Measurements from ENCODE around the gene NADK.

NADK gene

GRCh38 chr1:1783320-1783719 is 5.0 kb upstream of the NADK start:
- no peaks in the 10 kb centered on the region for H3K9me3 ChIP-seq (ENCODE audit: control insufficient read depth, low read length)
- H3K36me3 ChIP-seq (ENCODE audit: control insufficient read depth, insufficient read depth, low read length), result peaks cover 17% of the 10 kb centered on the region
- no peaks in the 10 kb centered on the region for H3K27me3 ChIP-seq (ENCODE audit: control insufficient read depth, insufficient read depth, low read length)
- H3K4me3 ChIP-seq (ENCODE audit: low read length), result no peak overlapping the region
- peaks cover 49% of the 10 kb centered on the region for H3K4me1 ChIP-seq (ENCODE audit: control insufficient read depth, insufficient read depth, low read length)
- H3K9ac ChIP-seq (ENCODE audit: low read length), result peak overlapping the region; percentile 57

GRCh38 chr1:1782399-1783221 is 4.3 kb upstream of the NADK start:
- Histone ChIP-seq H3K4me1 (ENCODE audit: control insufficient read depth, insufficient read depth, low read length) (peaks cover 49% of the 10 kb centered on the region), H3K9ac (ENCODE audit: low read length) (peak overlapping the region; percentile 62)

GRCh38 chr1:1781526-1781903 is 3.2 kb upstream of the NADK start:
- Histone ChIP-seq H3K4me3 (ENCODE audit: low read length) (no peak overlapping the region), H3K36me3 (ENCODE audit: control insufficient read depth, insufficient read depth, low read length) (peaks cover 3% of the 10 kb centered on the region), H3K9me3 (ENCODE audit: control insufficient read depth, low read length) (no peaks in the 10 kb centered on the region), H3K4me1 (ENCODE audit: control insufficient read depth, insufficient read depth, low read length) (peaks cover 55% of the 10 kb centered on the region), H3K27me3 (ENCODE audit: control insufficient read depth, insufficient read depth, low read length) (no peaks in the 10 kb centered on the region), H3K9ac (ENCODE audit: low read length) (no peak overlapping the region)

More at GRCh38 chr1:1782399-1783221, 4.3 kb upstream of the NADK start:
- Histone ChIP-seq H3K4me3 (ENCODE audit: low read length) (peak overlapping the region; percentile 23), H3K27me3 (ENCODE audit: control insufficient read depth, insufficient read depth, low read length) (no peaks in the 10 kb centered on the region), H3K9me3 (ENCODE audit: control insufficient read depth, low read length) (no peaks in the 10 kb centered on the region), H3K36me3 (ENCODE audit: control insufficient read depth, insufficient read depth, low read length) (peaks cover 11% of the 10 kb centered on the region)

DNA sequence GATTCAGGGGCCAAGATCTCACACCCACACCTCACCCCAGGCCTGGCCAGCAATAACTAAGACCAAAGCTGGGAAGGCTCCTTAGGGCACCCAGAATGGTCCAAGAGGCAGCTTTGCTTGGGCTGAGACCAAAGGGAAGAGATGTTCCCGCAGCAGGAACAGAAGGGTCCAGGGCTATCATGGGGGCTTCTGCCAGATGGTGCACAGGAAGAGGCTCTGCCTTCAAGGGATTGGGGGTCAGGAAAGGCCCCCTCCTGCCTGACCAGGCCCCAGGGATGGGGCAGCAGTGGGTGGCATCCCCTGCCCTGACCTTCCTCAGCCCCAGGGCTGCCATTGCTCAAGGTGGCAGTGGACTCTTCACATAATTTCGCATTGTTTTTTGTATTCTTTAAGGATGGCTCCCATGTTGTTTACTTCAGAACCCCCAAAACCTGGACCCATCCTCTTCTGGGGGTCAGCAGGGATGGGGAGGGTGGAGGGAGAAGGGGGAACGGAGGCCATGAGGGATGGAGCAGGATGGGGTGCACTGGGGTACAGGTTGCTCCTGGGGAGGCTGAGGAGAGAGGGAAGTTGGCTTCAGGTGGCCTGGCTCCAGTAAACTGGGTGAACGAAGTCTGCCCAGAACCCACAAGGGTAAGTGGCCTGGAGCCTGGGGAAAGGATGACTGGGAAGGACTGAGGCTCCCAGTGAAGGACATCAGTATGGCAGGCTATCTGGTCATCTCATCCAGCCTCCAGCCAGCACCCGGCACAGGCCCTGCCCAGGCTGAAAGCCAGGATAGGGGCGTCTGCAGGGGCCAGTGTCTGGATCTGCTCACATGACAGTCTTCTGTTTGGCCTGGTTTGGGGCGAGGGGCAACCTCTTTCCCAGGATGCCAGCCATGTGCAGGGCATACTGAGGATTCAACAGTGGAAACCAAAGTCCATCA is 2.6 kb upstream of the NADK start:
- Histone ChIP-seq H3K4me3 (ENCODE audit: low read length) (peak overlapping the region; percentile 66), H3K36me3 (ENCODE audit: control insufficient read depth, insufficient read depth, low read length) (no peaks in the 10 kb centered on the region), H3K4me1 (ENCODE audit: control insufficient read depth, insufficient read depth, low read length) (peaks cover 61% of the 10 kb centered on the region), H3K9me3 (ENCODE audit: control insufficient read depth, low read length) (no peaks in the 10 kb centered on the region), H3K9ac (ENCODE audit: low read length) (peak overlapping the region; percentile 78), H3K27me3 (ENCODE audit: control insufficient read depth, insufficient read depth, low read length) (no peaks in the 10 kb centered on the region)

DNA sequence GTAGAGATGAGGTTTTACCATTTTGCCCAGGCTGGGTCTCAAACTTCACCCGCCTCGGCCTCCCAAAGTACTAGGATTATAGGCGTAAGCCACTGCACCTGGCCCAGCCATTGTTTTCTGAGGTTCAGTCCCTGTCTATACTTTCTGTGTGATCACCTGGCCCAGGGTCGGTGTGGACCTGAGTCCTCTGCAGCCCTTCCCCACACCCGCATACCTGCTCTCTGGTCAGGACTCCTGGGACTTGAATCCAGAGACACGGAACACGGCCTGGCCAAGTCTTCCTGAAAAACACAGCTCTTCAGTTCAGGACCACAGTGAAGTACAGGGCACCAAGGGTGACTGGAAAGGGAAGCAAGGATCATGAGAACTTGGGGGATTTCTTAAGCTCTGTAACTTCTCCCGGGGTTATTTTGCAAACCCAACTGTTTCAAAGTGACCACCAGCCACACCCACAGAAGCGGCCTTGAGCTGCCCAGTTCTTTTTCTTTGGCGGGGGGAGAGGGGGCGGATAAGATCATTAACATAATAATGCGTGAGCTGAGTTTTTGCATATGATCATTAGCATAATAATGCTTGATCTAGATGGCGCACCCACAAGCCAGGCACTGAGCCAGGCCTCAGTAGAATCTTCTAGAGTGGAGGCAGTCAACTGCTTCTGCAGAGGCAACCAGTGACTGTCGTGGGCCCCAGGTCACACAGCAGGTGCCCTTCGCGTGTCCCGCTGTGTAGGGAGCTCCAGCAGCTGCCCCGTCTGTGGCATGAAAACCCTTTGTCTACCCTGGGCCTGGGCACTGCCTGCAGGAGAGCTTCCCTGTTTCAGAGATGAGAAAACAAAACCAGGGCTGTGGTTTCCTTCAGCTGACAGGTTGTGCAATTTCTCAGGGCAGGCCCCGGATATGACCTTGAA is 1.7 kb upstream of the NADK start:
- no peaks in the 10 kb centered on the region for H3K36me3 ChIP-seq (ENCODE audit: control insufficient read depth, insufficient read depth, low read length)
- H3K9ac ChIP-seq (ENCODE audit: low read length), result peak overlapping the region; percentile 78
- no peaks in the 10 kb centered on the region for H3K27me3 ChIP-seq (ENCODE audit: control insufficient read depth, insufficient read depth, low read length)
- H3K9me3 ChIP-seq (ENCODE audit: control insufficient read depth, low read length), result no peaks in the 10 kb centered on the region
- H3K4me1 ChIP-seq (ENCODE audit: control insufficient read depth, insufficient read depth, low read length), result peaks cover 69% of the 10 kb centered on the region
- peak overlapping the region; percentile 66 for H3K4me3 ChIP-seq (ENCODE audit: low read length)

- Histone ChIP-seq H3K27me3 (ENCODE audit: control insufficient read depth, insufficient read depth, low read length) (no peaks in the 10 kb centered on the region), H3K9me3 (ENCODE audit: control insufficient read depth, low read length) (no peaks in the 10 kb centered on the region), H3K36me3 (ENCODE audit: control insufficient read depth, insufficient read depth, low read length) (no peaks in the 10 kb centered on the region), H3K4me3 (ENCODE audit: low read length) (peak overlapping the region; percentile 66), H3K4me1 (ENCODE audit: control insufficient read depth, insufficient read depth, low read length) (peaks cover 69% of the 10 kb centered on the region), H3K9ac (ENCODE audit: low read length) (peak overlapping the region; percentile 78)
Observed at GRCh38 chr1:1779320-1779675, 1.0 kb upstream of the NADK start.

DNA sequence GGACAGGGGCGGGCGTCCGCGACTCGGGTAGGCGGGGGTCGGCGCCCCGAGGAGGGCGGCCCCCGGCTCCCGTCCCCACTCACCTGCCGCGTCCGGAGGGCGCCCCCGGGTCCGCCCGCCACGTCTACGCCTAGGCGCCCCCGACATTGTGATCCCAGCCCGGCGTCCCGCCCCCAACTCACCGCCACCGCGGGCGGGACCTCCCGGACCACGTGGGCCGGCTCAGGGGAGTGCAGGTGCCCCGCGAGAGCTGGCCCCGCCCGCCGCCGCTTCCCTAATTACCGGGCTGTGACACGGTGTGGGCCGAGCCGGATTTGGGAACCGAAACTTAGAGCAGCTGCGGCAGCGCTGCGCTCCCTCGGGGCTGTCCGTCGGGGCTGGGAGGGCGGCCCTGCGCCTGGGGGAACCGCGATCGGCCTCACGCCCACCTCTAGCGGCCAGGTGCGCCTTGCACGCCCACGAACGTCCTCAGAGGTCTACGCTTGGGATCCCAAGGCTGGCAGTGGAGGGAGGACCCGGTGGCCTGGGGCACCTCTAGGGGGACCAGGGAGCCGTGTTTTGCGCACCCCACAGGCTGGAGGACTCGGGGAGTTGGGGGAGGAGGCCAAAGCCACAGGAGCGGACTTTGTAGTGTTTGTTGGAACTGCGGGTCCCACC is 521 bp upstream of the NADK start:
- H3K4me1 ChIP-seq (ENCODE audit: control insufficient read depth, insufficient read depth, low read length), result peaks cover 69% of the 10 kb centered on the region
- H3K9ac ChIP-seq (ENCODE audit: low read length), result peak overlapping the region; percentile 78
- H3K9me3 ChIP-seq (ENCODE audit: control insufficient read depth, low read length), result no peaks in the 10 kb centered on the region
- H3K4me3 ChIP-seq (ENCODE audit: low read length), result peak overlapping the region; percentile 66
- H3K36me3 ChIP-seq (ENCODE audit: control insufficient read depth, insufficient read depth, low read length), result no peaks in the 10 kb centered on the region
- H3K27me3 ChIP-seq (ENCODE audit: control insufficient read depth, insufficient read depth, low read length), result no peaks in the 10 kb centered on the region

- Histone ChIP-seq H3K9ac (ENCODE audit: low read length) (peak overlapping the region; percentile 76), H3K27me3 (ENCODE audit: control insufficient read depth, insufficient read depth, low read length) (no peaks in the 10 kb centered on the region), H3K9me3 (ENCODE audit: control insufficient read depth, low read length) (no peaks in the 10 kb centered on the region), H3K36me3 (ENCODE audit: control insufficient read depth, insufficient read depth, low read length) (no peaks in the 10 kb centered on the region), H3K4me1 (ENCODE audit: control insufficient read depth, insufficient read depth, low read length) (peaks cover 57% of the 10 kb centered on the region), H3K4me3 (ENCODE audit: low read length) (peak overlapping the region; percentile 70)
Observed at GRCh38 chr1:1777583-1777899, 729 bp downstream of the NADK start.

DNA sequence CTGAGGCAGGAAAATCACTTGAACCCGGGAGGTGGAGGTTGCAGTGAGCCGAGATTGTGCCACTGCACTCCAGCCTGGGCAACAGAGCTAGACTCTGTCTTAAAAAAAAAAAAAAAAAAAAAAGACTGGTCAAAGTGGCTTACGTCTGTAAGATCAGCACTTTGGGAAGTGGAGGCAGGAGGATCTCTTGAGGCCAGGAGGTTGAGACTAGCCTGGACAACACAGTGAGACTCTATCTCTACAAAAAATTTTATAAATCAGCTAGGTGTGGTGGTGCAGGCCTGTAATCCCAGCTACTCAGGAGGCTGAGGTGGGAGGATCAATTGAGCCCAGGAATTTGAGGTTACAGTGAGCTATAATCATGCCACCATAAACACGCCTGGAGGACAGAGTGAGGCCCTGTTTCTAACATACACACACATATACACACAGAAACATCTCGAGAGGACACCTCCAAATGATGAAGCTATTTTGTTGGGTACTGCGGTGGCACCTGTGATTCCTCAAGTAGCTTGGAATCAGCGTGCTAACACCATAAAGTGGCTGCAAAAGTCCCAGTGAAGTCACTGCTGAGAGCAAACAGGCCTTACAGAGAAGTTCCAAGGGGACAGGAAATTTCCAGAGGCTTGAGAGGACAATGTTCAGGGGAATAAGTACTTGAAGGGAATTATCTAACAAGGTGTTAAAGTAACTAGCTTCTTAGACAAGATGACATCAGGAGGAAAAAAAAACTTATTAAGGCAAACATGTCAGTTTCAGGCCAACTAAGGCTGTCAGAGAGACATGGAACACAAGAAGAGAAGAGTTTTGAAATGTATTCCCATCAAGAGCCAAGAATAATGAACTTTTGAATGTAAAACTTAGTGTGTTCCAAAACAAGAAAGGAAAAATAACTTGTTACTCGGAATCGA is 1.3 kb downstream of the NADK start:
- Histone ChIP-seq H3K9ac (ENCODE audit: low read length) (peak overlapping the region; percentile 76), H3K4me1 (ENCODE audit: control insufficient read depth, insufficient read depth, low read length) (peaks cover 51% of the 10 kb centered on the region), H3K36me3 (ENCODE audit: control insufficient read depth, insufficient read depth, low read length) (no peaks in the 10 kb centered on the region), H3K4me3 (ENCODE audit: low read length) (peak overlapping the region; percentile 70), H3K27me3 (ENCODE audit: control insufficient read depth, insufficient read depth, low read length) (no peaks in the 10 kb centered on the region), H3K9me3 (ENCODE audit: control insufficient read depth, low read length) (no peaks in the 10 kb centered on the region)

- Histone ChIP-seq H3K4me1 (ENCODE audit: control insufficient read depth, insufficient read depth, low read length) (peaks cover 37% of the 10 kb centered on the region), H3K27me3 (ENCODE audit: control insufficient read depth, insufficient read depth, low read length) (no peaks in the 10 kb centered on the region), H3K9me3 (ENCODE audit: control insufficient read depth, low read length) (no peaks in the 10 kb centered on the region), H3K36me3 (ENCODE audit: control insufficient read depth, insufficient read depth, low read length) (no peaks in the 10 kb centered on the region), H3K9ac (ENCODE audit: low read length) (no peak overlapping the region), H3K4me3 (ENCODE audit: low read length) (no peak overlapping the region)
Observed at GRCh38 chr1:1775327-1776226, 2.7 kb downstream of the NADK start.
